ENCODE results near the gene TMEM123.
A peak's percentile ranks its signal among the peaks of the same experiment; 100 is the strongest.
"Not testable (repeated sequence)": the region's sequence is repeated elsewhere in the genome, so short reads cannot be mapped to it uniquely, and the experiment has no call there.

The TMEM123 gene

GRCh38 chr11:102391549-102392237 lies 60.9 kb downstream of the TMEM123 start:
- no peak for DNase-seq (ENCODE audit: low spot score)

GRCh38 chr11:102390667-102391465 lies 61.7 kb downstream of the TMEM123 start:
- DNase-seq (ENCODE audit: low spot score) = peak; percentile 74

GRCh38 chr11:102389253-102389652 lies 63.3 kb downstream of the TMEM123 start:
- DNase-seq (ENCODE audit: low spot score) = peak; percentile 76

- no peak for DNase-seq (ENCODE audit: low spot score)
Observed at GRCh38 chr11:102387043-102387781, 65.4 kb downstream of the TMEM123 start.

GRCh38 chr11:102386136-102386734 lies 66.3 kb downstream of the TMEM123 start:
- DNase-seq (ENCODE audit: low spot score) = no peak

- no peak for DNase-seq (ENCODE audit: low spot score)
Observed at GRCh38 chr11:102385085-102386007, 67.2 kb downstream of the TMEM123 start.

GRCh38 chr11:102384419-102385079 lies 68.0 kb downstream of the TMEM123 start:
- no peak for DNase-seq (ENCODE audit: low spot score)

- DNase-seq (ENCODE audit: low spot score) = no peak
Observed at GRCh38 chr11:102383839-102384238, 68.7 kb downstream of the TMEM123 start.

- DNase-seq (ENCODE audit: low spot score) = no peak
Observed at GRCh38 chr11:102382384-102382783, 70.2 kb downstream of the TMEM123 start.

GRCh38 chr11:102378818-102379217 lies 73.7 kb downstream of the TMEM123 start:
- no peak for DNase-seq (ENCODE audit: low spot score)

GRCh38 chr11:102377891-102378290 lies 74.7 kb downstream of the TMEM123 start:
- no peak for DNase-seq (ENCODE audit: low spot score)

GRCh38 chr11:102375720-102376399 lies 76.7 kb downstream of the TMEM123 start:
- DNase-seq (ENCODE audit: low spot score) = no peak

- DNase-seq (ENCODE audit: low spot score) = not testable (repeated sequence)
Observed at GRCh38 chr11:102374633-102375424, 77.7 kb downstream of the TMEM123 start.

GRCh38 chr11:102368472-102368871 lies 84.1 kb downstream of the TMEM123 start:
- DNase-seq (ENCODE audit: low spot score) = no peak

GRCh38 chr11:102367364-102367763 lies 85.2 kb downstream of the TMEM123 start:
- peak; percentile 17 for DNase-seq (ENCODE audit: low spot score)

- no peak for DNase-seq (ENCODE audit: low spot score)
Observed at GRCh38 chr11:102364991-102365390, 87.6 kb downstream of the TMEM123 start.

- no peak for DNase-seq (ENCODE audit: low spot score)
Observed at GRCh38 chr11:102361086-102362031, 91.2 kb downstream of the TMEM123 start.

GRCh38 chr11:102360681-102361080 lies 91.9 kb downstream of the TMEM123 start:
- no peak for DNase-seq (ENCODE audit: low spot score)

Data from kidney tubule cell (primary cell).